HG03139 (cell line): ENCODE data around the gene AZI2.

Source experiments
- ATAC-seq: cut with Tn5 transposase; IDR thresholded peaks from one replicate; pipeline ENCODE4 v1.9.1; 2021; ENCODE audit not compliant: unreplicated experiment

The AZI2 gene

DNA sequence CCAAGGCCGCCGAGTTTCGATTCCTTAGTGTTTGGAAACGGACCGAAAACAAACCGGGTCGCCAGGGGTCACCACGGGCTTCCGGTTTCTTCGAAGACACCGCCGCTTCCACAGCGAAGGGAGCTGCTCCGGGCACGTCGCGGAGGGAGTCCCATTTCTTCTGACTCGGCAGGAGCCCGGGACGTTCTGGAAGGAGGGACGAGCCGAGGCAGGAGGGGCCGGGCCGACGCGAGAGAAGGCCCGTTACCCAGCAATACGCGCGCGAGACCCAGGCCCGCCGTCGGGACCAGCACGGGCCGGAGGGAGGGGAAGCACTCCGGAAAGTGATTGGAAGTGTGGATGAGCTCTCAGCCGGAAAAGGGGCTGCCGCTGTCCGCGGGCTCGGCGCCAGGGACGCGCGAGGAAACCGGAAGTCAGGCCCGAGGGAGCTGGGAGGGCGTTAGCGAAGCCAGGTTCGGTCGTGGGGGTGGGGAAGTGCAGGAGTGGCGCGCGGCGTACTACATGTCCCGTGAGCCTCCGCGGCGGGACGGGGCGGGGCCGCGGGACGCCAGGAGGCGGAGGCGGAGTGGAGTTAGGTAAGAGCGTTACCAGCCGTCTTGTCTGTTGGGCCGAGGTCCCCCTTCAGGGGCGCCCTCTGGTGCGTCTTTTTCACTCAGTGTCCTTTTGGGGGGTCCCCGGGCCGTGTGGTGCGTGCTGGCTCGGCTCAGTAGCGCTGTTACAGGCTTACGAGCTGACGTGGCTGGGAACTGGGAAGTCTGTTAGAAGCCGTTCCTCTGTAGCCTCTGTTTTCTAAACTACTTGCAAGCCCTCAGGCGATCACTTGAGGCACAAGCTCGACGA, at the start of gene AZI2, which contains the start of gene ZCWPW2:
Gene AZI2, minus strand, starts transcription at position 196 of the 840 bp plus-strand sequence. CDS start 8,207 bp downstream, outside the sequence.
Gene ZCWPW2, plus strand, starts transcription at position 93 of the 840 bp plus-strand sequence. CDS start 64,348 bp downstream, outside the sequence.
- peak; percentile 92 for ATAC-seq

DNA sequence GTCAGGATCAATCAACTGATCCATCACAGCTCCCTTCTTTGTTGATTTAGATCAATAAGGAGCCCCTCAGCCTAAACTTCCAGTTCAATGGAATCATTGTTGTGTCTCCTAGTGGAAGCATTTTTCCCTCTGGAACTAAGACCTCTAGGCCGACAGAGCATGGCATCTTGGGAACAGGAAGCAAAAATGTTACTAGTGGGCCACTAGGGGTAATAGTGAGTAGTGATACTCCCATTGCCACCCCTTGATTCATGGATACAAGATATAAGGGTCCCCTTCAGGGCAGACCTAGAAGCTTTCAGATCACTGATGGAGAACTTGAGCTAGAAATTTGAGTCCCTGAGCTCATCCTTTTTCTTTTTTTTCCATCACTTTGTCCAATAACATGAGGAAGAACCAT, 40.4 kb upstream of the AZI2 start:
- ATAC-seq = no peak

GRCh38 chr3:28386049-28386448, 37.4 kb upstream of the AZI2 start:
- ATAC-seq = no peak

DNA sequence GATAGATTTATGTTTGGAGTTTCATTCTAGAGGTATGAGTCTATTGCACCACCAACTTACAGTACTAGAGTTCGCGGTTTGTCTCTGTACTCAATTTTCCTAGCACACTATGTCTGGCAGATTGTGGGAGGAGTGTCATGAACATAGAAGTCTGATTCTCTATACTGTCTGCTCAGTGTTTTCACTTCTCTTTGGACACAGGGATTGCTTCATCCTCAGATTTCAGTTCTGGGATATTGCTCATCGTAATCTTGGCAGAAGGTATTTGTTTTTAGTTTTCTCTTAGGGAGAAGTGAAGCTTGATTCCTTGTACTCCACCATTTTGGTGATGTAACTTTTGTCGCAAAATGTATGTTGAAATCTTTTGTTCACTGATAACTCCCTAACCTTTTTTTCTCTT, 27.8 kb upstream of the AZI2 start:
- ATAC-seq = no peak

DNA sequence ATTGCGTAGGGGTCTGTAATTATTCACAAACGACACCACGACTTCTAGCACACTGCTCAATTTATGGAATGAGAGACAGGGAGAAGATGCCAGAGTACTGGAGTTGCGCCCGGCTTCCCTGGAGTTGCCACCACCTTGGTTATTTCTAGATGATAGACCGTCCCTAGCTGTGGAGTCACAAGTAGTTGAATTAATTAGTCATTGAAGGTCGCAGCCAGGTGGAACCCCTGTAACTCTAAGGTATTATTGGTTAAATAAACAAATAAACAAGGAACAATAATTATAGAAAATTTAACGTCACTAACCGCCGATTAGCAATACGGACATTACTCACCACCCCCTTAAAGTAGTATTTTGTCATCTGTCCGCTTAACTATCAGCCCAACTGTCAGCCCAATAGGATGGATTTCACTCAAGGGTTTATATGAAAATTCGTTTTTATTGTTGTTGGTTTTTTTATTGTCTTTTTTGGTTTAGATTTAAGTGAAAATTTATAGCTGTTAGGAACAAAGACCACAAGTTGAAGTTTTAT, 911 bp upstream of the AZI2 start:
- ATAC-seq = no peak

GRCh38 chr3:28348265-28348628, 377 bp downstream of the AZI2 start:
- no peak for ATAC-seq

GRCh38 chr3:28347374-28348264, 1.0 kb downstream of the AZI2 start:
- no peak for ATAC-seq

GRCh38 chr3:28345690-28346089, 2.9 kb downstream of the AZI2 start:
- no peak for ATAC-seq

DNA sequence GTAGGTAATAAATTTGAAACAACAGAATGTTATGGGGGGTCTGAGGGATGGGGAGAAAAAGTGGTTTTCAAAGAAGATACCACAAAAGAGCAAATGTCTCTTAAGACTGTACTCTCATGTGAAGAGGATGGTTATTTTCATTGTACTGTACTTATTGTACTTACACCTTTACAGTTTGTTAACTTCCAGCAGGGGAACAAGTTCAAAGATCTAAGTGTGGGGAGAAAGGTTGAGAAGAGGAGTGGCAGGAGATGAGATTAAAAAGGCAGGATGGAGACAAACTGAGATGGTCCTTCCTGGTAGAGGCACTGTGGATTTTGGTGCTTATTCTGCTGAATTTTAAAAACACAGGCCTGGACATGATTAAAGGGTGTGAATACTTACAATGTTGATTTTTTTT, 5.5 kb downstream of the AZI2 start:
- ATAC-seq = no peak

GRCh38 chr3:28337230-28337629, 11.4 kb downstream of the AZI2 start:
- no peak for ATAC-seq

DNA sequence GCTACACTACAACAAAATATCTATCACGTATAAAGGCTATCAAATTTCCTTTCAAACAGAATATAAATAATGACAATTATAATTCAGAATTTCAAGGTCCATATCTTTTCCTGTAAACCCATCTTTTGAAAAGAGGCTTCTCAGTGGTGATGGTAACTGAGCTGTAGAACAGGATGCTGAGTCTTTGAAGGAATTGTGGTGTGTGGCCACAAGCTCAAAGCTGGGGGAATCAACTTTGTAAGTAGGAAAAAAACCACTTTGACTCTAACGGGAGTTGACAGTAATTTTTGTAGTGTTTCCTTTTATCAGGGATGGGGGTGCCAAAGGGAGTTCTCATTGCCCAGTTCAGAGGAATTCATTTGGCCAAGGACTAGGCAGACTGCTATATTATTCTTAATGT, 13.4 kb downstream of the AZI2 start:
- no peak for ATAC-seq

DNA sequence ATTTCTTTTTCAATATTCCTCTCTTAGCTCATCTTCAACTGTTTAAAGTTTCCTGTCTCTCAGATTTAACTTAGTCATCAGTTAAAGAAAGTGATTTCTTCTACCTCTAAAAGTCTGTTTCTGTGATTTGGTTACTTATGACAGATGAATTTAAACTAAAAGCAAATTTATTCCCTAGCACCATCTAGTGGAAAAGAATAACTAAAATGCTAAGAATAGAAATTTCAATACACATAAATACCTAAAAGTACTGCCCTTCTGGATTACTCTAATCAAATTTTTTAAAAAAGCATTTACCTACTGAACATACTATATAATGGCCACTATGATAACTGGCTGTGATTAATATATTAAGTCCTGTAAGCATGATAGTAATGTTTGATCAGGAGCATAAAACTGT, 14.1 kb downstream of the AZI2 start:
- ATAC-seq = no peak

DNA sequence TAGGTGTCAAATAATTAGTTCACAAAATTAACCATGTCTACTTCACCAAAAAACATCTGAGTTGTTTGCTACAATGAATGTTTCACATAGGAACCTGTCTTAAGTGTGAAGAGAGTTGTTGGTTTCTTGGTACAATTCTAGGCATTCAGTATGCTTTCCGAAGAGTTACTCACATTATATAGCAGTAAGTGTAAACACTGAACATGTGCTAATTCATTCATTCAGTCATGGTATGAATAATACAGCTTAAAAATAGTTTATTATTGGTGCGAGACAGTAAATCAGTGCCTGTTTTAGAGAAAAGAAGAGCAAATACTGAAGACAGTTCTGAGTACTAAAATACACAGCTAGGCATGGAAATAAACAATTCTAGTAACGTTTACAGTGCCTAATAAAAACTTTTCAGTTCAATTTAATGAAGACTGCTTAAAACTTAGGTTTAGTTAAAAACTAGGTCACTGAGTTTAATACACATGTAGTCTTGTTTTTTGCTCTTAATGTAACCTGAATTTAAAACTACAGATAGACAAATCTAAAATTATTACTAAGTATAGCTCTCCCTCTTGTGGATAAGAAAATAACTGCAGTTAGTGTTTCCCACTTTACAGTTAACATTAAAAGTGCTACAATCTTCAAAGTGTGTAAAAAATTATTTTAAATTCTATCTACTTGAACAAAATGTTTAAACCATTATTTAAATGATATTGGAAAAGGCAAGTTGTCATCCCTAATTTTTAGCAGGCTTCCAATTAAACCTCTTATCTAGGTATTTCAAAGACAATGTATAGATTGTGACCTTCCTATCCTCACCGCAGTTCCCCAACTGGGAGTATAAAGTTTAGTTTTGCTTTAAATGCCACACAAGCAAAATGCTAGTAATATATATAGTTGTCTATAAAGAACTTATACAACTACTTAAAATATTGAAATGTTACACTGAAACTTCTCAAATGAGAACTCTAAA, 20.2 kb downstream of the AZI2 start:
- no peak for ATAC-seq

- peak; percentile 78 for ATAC-seq
These were observed 22.1 kb downstream of the AZI2 start for GRCh38 chr3:28326458-28326926.

DNA sequence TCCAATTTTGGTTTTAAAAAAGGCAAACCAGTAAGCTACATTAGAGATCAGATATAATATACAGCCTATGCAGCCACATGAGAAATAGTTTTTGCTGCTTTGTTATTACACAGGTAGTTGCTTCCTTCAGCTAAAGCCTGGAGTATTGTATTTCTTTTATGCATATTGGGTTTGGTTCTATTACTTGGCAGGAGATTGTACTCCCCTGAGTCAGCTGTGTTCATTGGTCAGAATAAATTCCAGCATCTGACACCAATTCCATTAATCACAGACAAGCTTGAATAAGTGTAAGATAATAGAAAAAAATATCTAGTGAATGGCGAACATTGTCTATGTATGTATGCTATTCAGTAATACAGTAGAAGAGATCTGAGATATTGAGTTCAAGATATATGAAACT, 26.2 kb downstream of the AZI2 start:
- ATAC-seq = no peak

DNA sequence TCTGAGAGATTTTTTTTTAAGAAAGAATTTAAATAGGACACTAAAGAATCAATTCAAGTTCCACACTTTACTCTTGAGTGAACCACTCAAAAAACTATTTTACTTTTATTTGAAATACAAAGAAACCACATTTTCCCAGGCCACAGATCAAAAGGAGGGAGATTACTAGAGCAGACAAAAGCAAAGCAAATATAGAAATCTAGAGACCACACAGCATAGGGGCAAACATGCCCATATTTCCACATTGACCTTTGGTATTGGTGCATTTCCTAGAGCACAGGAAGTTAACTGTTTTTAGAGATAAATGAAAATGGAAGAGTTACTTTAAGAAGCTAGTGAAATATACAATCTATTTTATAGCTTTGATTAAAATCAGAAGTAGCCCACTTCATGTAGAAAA, 27.6 kb downstream of the AZI2 start:
- no peak for ATAC-seq

DNA sequence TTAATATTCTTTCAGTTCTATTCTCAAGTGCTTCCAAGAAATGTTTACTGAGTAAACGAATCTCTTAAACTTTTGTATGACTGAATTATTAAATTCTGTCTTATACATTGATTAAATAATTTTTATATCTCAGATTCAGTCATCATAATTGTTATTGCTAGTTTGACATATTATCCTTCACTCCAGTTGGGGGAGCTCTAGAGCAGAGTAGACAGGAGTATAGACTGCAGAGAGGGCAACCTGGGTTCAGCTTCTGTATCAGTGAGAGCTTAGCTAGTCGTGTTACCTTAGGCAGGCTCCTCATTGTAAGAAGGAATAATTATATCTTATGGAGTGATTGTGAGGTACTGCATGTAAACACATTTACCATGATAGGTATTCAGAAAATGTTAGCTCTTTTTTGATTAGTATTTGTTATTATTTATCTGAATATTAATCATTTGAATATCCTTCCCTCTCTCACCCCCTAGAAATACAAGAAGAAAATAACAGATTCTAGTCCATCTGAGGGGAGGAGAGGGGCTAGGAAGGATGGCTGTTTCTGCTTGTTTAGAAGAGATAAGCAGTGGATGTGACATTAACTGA, 31.1 kb downstream of the AZI2 start:
- ATAC-seq = peak; percentile 86

DNA sequence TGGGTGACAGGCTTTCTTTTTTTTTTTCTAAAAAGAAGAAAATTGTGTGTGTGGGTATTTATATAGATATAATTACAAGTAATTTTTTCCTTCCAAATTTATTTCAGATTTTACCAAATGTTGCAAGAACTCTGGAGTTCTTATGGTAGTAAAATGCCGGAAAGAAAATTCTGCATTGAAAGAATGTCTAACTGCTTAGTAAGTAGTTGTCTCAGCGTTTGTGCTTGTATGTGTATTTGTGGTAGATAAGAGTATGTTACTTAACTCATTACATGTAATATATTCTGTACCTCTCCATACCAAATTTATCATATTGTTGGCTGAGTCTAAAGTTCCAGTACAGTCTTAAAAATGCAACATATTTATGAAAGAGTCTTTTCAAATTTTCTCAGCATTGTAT, 32.4 kb downstream of the AZI2 start:
- no peak for ATAC-seq

DNA sequence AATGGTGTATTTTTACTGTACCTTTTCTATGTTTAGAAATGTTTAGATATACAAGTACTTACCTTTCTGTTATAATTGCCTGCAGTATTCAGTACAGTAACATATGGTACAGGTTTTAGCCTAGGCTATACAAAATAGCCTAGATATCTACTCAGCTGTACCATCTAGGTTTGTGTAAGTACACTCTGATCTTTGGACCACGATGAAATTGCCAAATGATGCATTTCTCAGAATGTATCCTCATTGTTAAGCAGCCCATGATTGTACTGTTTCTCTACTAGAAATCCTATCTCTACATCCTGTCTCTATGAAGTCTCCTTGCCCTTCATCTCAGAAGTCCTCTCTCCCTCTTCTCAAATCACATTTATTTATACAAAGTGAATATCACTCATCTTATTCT, 32.9 kb downstream of the AZI2 start:
- ATAC-seq = no peak

DNA sequence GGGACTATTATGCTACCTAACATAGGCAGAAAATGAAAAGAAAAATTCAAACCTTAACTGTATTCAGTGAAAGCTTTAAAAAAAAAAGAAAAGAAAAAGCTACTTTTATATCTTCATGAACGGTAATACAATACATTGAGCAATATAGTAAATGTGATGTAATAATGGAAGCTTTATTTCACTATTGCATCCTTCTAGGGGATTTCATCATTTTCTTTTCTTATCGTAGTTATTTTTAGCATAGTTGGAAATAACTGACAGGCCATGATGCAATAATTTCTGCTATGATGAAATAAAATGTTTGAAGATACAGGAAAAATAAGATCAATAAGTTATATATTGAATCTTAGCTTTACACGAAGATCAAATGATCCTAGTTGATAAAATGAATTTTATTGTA, 40.4 kb downstream of the AZI2 start:
- ATAC-seq = no peak
